HUDEP-2 (cell line): ENCODE data around the gene BAZ2B.
"Not testable (repeated sequence)": the region's sequence is repeated elsewhere in the genome, so short reads cannot be mapped to it uniquely, and the experiment has no call there.

ENCODE experiments used
- DNase-seq, 76 experiments: peaks; one replicate each; lab custom pipeline; 2025; ENCODE audit not compliant: unreplicated experiment in 76 of 76; lab: John Stamatoyannopoulos, UW

BAZ2B gene, protein sequence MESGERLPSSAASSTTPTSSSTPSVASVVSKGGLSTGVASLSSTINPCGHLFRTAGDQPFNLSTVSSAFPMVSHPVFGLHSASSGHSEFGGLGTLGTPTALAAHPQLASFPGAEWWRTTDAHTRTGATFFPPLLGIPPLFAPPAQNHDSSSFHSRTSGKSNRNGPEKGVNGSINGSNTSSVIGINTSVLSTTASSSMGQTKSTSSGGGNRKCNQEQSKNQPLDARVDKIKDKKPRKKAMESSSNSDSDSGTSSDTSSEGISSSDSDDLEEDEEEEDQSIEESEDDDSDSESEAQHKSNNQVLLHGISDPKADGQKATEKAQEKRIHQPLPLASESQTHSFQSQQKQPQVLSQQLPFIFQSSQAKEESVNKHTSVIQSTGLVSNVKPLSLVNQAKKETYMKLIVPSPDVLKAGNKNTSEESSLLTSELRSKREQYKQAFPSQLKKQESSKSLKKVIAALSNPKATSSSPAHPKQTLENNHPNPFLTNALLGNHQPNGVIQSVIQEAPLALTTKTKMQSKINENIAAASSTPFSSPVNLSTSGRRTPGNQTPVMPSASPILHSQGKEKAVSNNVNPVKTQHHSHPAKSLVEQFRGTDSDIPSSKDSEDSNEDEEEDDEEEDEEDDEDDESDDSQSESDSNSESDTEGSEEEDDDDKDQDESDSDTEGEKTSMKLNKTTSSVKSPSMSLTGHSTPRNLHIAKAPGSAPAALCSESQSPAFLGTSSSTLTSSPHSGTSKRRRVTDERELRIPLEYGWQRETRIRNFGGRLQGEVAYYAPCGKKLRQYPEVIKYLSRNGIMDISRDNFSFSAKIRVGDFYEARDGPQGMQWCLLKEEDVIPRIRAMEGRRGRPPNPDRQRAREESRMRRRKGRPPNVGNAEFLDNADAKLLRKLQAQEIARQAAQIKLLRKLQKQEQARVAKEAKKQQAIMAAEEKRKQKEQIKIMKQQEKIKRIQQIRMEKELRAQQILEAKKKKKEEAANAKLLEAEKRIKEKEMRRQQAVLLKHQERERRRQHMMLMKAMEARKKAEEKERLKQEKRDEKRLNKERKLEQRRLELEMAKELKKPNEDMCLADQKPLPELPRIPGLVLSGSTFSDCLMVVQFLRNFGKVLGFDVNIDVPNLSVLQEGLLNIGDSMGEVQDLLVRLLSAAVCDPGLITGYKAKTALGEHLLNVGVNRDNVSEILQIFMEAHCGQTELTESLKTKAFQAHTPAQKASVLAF (N-terminal part only)

DNA sequence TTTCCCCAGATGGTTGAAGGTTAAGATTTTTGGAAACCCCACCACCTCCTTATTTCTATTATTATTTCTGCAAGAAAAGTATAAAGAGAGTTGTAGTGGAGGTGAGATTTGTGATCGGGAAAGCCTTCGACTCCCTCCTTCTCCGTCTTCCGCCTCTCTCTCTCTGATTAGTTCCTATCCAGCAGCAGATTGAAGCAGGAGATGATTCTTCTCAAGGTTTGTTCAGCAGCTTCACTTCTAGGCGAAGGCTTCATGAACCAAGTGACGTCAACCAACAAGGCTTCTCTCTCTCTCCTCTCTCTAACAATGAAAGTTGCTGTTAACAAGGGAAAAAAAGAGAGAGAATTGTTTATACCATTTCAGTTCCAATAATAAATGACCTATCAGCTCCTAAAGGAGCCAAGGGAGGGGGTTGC, at the start of gene BAZ2B:
TSS of gene BAZ2B (minus strand) at position 263 of the 416 bp plus-strand sequence. CDS start 137,829 bp downstream, outside the sequence.
- peak in 20 of 76 experiments; percentile 6 to 50 (median 28) for DNase-seq

DNA sequence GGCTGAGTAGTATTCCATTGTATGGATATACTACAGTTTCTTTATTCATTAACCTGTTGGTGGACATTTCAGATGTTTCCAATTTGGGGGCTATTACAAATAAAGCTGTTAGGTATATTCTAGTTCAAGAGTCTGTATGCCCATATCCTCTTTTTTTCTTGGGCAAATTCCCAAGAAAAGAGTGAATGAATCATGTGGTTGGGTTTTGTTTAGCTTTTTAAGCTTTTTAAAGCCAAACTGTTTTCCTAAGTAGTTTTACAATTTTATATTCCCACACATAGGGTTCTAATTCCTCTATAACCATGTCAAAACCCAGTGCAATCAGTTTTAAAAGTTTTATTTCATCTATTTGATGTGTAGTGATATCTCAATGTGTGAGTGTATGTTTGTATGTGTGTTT, 44.9 kb upstream of the BAZ2B start:
- DNase-seq = no peak

DNA sequence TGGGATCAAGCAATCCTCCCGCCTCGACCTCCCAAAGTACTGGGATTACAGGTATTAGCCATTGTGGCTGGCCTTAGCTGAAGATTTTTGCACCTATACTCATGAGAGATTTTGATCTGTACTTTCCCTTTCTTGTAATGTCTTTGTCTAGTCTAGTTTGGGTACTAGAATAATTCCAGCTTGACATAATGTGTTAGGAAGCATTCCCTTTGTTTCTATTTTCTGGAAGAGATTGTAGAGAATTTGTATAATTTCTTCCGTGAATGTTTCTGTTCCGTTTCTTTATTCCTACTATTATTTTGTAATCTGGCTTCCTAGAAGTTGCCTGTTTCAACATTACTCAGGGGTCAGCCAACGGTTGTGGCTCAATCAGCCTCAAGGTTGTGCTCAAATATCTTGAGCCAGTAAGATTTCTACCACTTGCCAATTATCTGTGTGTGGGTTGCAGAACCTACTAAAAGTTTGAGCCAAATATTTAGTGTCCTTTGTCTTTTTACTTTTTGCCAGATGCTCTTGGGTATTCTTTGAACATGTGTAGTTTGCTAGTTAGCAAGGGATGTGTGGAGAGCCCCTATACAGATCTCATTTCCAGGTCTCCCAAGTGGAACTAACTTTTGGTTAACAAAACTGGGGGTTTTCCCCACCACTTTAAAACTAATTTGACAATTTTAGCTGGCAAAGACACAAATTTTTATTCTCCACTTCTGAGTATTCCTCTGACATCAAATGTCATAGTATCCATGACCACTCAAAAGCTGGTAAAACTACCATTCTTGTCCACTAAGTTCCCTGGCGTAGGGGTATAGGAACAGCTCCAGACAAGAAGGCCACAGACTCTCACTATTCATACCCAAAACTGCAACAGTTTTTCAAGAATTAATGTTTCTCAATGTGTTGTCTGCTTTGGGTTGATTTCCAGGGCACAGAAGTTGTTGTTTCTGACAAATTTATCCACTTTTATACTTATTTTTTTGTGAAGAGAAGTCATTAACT, 42.8 kb upstream of the BAZ2B start:
- DNase-seq = no peak

DNA sequence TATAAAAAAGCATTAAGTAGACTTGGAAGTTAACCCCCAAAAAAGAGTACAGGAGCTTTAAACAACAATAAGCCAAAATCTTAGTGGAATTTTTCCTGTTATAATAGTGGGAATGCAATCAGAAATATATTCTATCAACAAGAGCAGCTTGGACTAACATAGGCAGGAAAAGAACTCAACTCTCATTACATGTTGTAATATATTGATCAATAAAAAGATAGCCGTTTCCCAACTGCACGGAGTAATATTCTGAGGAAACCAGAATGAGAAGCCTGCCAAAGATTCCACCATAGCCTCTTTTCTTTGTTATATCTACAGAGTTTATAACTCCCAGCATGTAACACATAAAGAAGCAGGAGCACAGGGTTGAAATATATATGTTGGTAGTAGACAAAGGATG, 37.6 kb upstream of the BAZ2B start:
- DNase-seq = no peak

DNA sequence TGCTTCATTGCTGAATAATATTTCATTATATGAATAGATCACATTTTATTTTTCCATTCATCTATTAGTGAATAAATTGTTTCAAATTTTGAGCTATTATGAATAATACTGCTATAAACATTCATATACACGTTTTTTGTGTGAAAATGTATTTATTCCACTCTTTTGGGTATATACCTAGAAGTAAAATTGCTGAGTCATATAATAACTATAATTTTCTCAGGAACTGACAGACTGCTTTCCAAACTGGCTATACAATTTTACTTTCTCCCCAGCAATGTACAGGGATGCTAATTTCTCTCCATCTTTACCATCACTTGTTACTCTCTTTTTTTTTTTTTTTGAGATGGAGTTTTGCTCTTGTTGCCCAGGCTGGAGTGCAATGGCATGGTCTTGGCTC, 35.5 kb upstream of the BAZ2B start:
- no peak for DNase-seq

DNA sequence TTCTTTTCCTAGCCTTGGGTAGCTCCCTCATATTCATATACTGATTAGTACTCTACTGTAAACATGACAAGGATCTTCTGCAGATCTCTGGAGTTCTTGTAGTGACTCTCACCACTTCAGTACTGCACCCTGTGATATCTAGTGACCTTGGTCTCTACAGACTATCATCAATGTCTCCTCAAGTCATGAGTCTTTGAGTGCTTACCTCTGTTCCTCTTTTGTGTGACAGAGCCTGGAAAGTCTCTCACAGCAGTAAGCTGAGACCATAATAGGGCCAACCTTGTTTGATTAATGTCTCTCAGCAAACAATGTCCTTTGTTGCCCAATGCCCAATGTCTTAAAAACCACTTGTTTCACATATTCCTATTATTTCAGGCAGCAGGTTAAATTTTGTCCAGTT, 34.2 kb upstream of the BAZ2B start:
- peak in 1 of 76 experiments; percentile 8 for DNase-seq

DNA sequence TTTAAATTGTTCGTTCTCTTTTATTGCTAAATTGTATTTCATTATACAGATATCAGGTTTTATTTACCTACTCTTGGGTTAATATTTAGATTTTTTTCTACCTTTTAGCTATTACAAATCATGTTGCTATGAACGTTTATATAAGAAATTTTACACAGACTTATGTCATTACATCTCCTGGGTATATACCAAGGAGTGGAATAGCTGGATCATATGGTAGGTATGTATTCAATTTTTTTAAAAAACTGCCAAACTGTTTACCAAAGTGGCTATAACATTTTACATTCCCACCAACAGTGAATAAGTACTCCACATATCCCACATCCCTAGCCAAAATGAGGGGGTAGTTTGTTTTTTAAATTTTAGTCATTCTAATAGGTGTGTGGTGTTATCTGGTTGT, 32.3 kb upstream of the BAZ2B start:
- no peak for DNase-seq

DNA sequence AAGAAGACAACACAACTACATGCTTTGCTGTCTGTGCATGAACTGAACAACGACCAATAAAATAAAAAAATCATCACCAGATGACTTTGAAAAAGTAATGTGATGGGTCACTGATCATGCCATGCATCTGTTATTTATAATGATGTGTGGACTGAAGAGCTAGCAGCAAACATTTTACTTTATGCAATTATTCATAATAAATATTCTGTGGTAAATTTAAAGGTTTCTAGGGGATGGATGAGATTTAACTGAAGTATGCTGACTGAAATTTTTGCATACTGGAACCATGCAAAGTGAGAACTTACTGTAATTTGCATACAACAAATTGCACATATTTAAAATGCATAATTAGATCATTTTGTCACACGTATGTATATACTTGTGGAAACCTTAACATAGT, 31.3 kb upstream of the BAZ2B start:
- no peak for DNase-seq

DNA sequence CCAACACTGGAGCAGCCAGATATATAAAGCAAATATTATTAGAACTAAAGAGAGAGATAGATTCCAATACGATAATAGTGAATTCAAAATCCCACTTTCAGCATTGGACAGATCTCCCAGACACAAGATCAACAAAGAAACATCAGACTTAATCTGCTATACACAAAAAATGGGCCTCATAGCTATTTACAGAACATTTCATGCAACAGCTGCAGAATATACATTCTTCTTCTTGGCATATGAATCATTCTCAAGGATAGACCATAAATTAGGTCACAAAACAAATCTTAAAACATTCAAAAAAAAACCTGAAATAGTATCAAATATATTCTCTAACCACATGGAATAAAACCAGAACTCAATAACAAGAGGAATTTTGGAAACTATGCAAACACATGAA, 23.8 kb upstream of the BAZ2B start:
- DNase-seq = no peak

DNA sequence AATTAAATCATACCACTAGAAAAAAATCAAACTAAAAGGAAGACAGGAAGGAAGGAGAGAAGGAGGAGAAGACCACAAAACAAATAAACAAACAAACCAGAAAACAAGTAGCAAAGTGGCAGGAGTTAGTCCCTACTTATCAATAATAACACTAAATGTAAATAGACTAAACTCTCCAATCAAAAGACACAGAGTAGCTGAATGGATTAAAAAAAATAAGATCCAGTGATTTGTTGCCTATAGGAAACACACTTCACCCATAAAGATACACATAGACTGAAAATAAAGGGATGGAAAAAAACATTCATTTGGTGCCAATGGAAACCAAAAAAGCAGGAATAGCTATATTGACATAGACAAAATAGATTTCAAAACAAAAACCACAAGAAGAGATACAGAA, 23.4 kb upstream of the BAZ2B start:
- no peak for DNase-seq

DNA sequence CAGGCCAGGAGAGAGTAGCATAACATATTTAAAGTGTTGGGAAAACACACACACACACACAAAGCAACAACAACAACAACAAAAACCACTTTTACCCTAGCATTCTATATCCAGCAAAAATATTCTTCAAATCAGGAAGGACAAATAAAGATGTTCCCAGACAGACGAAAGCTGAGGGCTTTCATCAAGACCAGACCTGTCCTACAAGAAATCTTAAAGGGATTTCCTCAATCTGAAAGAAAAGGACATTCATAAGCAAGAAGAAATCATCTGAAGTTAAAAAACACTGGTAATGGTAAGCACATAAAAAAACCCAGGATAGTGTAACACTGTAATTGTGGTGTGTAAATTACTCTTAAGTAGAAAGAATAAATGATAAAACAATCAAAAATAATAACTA, 22.7 kb upstream of the BAZ2B start:
- no peak for DNase-seq

DNA sequence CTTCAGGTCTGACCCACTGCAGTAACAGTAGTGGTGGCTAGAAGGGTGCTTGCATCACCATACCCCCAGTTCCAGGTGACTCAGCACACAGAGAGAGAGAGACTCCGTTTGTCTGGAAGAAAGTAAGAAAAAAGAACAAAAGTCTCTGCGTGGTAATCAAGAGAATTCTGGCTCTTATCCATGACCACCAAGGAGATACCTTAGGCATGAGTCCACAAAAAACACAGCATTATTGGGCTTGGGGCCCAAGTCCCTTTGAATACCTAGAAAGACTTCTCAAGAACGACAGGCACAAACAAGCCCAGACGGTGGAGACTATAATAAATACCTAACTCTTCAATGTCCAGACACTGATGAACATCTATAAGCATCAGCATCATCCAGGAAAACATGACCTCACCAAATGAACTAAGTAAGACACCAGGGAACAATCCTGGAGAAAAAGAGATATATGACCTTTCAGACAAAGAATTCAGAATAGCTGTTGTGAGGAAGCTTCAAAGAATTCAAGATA, 21.7 kb upstream of the BAZ2B start:
- DNase-seq = no peak

DNA sequence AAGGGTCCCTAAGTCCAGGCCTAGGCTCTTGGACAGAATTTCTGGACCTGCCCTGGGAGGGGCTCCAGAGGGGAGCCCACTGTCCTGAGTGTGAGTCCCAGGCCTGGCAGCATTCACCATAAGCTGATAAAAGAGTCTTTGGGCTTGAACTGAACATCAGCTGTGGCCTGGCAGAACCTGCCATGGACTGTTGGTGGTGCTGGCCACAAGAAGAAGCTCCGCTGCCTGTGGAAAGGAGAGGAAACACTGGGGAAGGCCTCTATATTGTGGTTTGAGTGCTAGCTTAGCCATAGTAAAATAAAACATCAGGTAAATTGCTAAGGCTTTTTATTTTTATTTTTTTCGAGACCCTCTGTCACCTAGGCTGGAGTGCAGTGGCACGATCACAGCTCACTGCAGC, 20.9 kb upstream of the BAZ2B start:
- no peak for DNase-seq

DNA sequence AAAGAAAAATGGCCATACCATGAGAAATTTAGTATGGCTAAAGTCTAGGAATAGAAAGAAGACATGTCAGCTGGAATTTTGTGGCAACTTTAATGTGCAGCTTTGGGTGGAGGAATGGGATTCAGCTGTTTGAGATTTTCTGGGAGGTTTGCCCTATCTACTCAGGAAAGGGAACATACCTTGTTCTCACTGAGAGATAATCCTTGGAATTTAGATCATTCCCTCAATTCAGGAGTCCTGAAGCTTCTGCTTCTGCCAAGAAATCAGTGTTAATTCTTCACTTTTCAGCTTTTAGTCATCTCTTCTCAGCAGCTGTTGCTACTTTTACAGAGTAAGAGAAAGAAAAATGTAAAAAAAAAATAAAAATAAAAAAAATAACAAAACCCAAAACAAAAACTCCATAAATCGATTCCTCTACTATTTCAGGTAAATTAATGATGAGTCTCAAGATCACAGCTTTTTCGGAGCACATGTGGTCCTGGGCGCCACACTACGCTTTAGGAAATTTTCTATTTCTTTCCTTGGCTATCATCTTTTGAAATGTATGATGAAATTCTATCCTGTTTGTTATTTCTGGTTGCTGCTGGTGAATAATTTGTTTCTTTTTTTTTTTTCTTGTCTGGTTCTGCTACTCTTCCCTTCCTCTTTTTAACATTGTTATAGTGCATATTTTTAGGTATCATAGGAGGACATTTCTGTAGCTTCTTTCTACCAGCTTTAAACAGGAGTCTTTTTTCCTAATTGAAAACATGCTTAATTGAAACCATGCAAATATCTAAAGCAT, 18.9 kb upstream of the BAZ2B start:
- no peak for DNase-seq

DNA sequence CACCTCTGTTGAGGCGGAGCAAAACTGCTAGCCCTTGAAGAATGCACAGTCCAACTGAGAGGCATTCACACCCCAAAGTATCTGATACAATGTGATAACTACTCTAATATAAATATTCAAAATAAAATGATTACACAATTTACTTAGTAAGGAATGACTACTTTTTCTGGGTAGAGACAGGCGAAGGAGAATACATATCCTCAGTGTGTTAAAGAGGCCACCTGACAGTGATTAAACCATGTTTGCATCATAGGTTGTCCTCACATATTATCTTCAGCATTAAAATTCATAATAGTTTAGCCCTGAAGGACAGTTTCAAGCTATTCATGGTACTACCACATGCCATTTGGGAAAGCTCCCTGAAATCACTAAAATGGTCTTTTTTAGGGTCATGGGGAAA, 16.9 kb upstream of the BAZ2B start:
- DNase-seq = no peak

DNA sequence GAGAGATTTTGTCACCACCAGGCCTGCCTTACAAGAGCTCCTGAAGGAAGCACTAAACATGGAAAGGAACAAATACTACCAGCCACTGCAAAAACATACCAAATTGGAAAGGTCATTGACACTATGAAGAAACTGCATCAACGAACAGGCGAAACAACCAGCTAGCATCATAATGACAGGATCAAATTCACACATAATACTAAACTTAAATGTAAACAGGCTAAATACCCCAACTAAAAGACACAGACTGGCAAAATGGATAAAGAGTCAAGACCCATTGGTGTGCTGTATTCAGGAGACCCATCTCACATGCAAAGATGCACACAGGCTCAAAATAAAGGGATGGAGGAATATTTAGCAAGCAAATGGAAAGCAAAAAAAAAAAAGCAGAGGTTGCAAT, 9.3 kb upstream of the BAZ2B start:
- not testable (repeated sequence) for DNase-seq

DNA sequence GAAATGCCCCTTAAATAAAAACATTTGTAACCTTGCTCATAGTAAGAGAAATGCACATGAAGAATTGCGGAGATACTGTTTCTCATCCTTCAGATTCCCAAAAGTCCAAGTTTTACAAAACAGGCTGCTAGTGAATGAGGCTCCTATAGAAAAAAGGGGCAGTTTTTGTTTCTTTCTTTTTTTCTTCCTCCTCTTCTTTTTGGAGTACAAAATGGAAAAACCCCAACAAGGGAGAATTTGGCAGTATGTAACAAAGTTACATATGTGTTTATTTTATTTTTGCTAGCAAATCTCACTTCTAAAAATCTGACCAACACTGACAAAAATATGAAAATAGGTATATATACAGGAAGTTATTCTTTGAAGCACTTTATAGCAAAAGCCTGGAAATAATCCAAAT, 7.1 kb upstream of the BAZ2B start:
- no peak for DNase-seq

DNA sequence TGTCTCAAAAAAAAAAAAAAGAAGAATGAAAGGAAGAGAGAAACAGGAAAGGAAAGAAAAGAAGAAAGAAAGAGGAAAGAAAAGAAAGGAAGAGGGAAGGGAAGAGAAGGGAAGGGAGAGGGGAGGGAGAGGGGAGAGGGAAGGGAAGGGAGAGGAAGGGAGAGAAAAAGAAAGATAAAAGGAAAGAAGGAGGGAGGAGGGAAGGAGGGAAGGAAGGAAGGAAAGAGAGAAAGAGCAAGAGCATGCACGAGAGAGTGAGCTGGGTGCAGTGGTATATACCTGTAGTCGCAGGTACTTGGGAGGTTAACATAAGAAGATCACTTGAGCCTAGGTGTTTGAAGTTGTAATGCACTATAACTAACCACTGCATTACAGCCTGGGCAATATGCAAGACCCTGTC, 6.6 kb upstream of the BAZ2B start:
- DNase-seq = no peak

DNA sequence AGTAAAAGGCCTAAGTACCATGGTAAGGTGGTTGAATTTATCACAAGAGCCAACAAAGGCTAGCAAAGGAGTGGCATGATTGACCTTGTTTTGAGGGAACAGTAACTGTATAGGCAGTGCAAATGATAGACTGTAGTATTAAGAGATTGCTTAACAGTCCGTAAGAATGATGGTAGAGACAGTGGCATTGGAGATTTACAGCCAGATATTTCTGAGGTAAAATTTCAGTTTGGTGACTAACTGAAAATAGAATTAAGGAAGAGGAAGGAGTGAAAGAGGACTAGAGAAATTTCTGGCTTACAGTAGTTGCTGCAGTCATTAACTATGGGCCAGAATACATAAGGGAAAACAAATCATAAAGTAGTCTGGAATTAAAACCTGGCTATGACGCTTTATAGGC, 4.4 kb upstream of the BAZ2B start:
- DNase-seq = no peak
